Uterus (tissue), 2 donors: ENCODE data around the gene ARL6IP4.

Experiments used
- CTCF ChIP-seq, 4 experiments: fragments of 200-600 bp in 2 of 4; fragments of 450-650 bp in 2 of 4; sonication (generic) in 2 of 4; IDR thresholded peaks; one replicate each; pipeline ENCODE4 v1.5.1; 2016 to 2019; ENCODE audit warnings: antibody characterized with exemption in 4 of 4, mild to moderate bottlenecking in 2 of 4, moderate library complexity in 1 of 4
- POLR2A ChIP-seq, 2 donors: fragments of 450-650 bp; IDR thresholded peaks; one replicate each; pipeline ENCODE4 v1.6.1; 2016; ENCODE audit warnings: antibody characterized with exemption in 2 of 2, mild to moderate bottlenecking in 1 of 2, moderate library complexity in 1 of 2

GRCh38 chr12:122987086-122987951 is 6.8 kb downstream of the ARL6IP4 start:
- TF ChIP-seq CTCF (IDR thresholded peaks at IDR 0.05) (no peak), POLR2A (IDR thresholded peaks at IDR 0.05) (no peak)
